ENCODE measurements around the gene DLG2. TPM values are rescaled to one million over a fixed set of nuclear protein-coding genes. Genes with fewer than 3 reads are reported as not detected.

DLG2 gene
- total and polyA plus RNA-seq, 2 donors (not counting 3 experiments of a cell fraction or from before 2014, with no cell fraction given) = 0.15 to 1.1 TPM

GRCh38 chr11:84812471-84812969, 814.6 kb downstream of the DLG2 start:
- Histone ChIP-seq H2AFZ (ENCODE audit: low read depth, low read length) (no peak overlapping the region), H3K27ac (ENCODE audit: insufficient read depth, low read depth, low read length) (no peak overlapping the region), H3K4me3 (replicated peaks in 1 of 3; ENCODE audit: insufficient read depth in 1 of 3, low read depth in 1 of 3, low read length in 3 of 3) (no peak overlapping the region), H3K4me2 (ENCODE audit: insufficient read depth, low read length) (no peak overlapping the region), H3K36me3 (ENCODE audit: control insufficient read depth in 2 of 2, extremely low read depth in 1 of 2, insufficient read depth in 2 of 2, low read length in 2 of 2) (no peaks in the 10 kb centered on the region), H3K4me1 (ENCODE audit: control insufficient read depth, extremely low read depth, insufficient read depth, low read length) (no peaks in the 10 kb centered on the region), H3K9ac (replicated peaks; ENCODE audit: extremely low read depth, insufficient read depth, low read length) (no peak overlapping the region), H4K20me1 (replicated peaks; ENCODE audit: control insufficient read depth, extremely low read depth, insufficient read depth, low read length) (no peaks in the 10 kb centered on the region), H3K27me3 (ENCODE audit: control insufficient read depth in 2 of 2, insufficient read depth in 2 of 2, low read length in 2 of 2) (no peaks in the 10 kb centered on the region), H3K9me1 (replicated peaks; ENCODE audit: control insufficient read depth, extremely low read depth, insufficient read depth, low read length) (no peaks in the 10 kb centered on the region), H3K79me2 (ENCODE audit: control insufficient read depth, insufficient read depth, low read length) (no peaks in the 10 kb centered on the region), H3K9me3 (replicated peaks; ENCODE audit: control insufficient read depth, insufficient read depth, low read length) (no peaks in the 10 kb centered on the region)
- POLR2A ChIA-PET = no interaction called here
- TF ChIP-seq EZH2 (IDR thresholded peaks at IDR 0.05; ENCODE audit: borderline replicate concordance, low read depth, low read length, severe bottlenecking) = no peak
- TF ChIP-seq POLR2A (IDR thresholded peaks at IDR 0.05; ENCODE audit: low read depth, low read length) = no peak
- TF ChIP-seq JUN (IDR thresholded peaks at IDR 0.05; ENCODE audit: borderline replicate concordance, insufficient read depth, insufficient read length, low read depth) = no peak
- no peak for TF ChIP-seq MYC (IDR thresholded peaks at IDR 0.05; ENCODE audit: low read depth, low read length)
- no peak for TF ChIP-seq MAX (IDR thresholded peaks at IDR 0.05; ENCODE audit: insufficient read depth, insufficient read length)
- no peak for TF ChIP-seq POLR2AphosphoS5 (IDR thresholded peaks at IDR 0.05; ENCODE audit: insufficient read depth, low read depth, low read length)
- TF ChIP-seq FOS (IDR thresholded peaks at IDR 0.05; ENCODE audit: borderline replicate concordance, insufficient read depth, low read length) = no peak
- no peak for TF ChIP-seq CTCF (IDR thresholded peaks at IDR 0.05; ENCODE audit: extremely low read depth in 1 of 2, insufficient read depth in 1 of 2, low read depth in 1 of 2, low read length in 2 of 2)
- TF ChIP-seq GATA2 (IDR thresholded peaks at IDR 0.05; ENCODE audit: insufficient read depth, insufficient read length, low read depth, low read length) = no peak
- no TSS peak for BruUV-seq (replicated peaks)
- dilution Hi-C loops (cut with MboI; ENCODE audit: extremely low pct_ligation_motif_present, low sequenced_read_pairs) = no loop called here
- CTCF ChIA-PET = no interaction called here
- FAIRE-seq = no peak
- DNase-seq (ENCODE audit: low read depth, low spot score) = no peak
- intact Hi-C loops (cut with micrococcal nuclease) = no loop called here
